Endothelial cell of umbilical vein (primary cell): ENCODE measurements around the gene ZC3HAV1. TPM values are rescaled to one million over a fixed set of nuclear protein-coding genes. Genes with fewer than 3 reads are reported as not detected.

Source experiments
- BruUV-seq: library from RNA; stranded (reverse); fragments of 400-500 nt; replicated peaks from 2 replicates; lab custom pipeline; 2021; lab: Mats Ljungman, UMichigan
- CTCF ChIA-PET: fragments of 300-600, 350-600 bp; sonication (Branson Sonifier 250); formaldehyde crosslinking; loops from one replicate; lab custom pipeline; 2021; ENCODE audit warnings: antibody characterized with exemption, inconsistent platforms; lab: Charles Lee
- POLR2A ChIA-PET: fragments of 300-600, 350-600 bp; sonication (Branson Sonifier 250); formaldehyde crosslinking; loops from one replicate; lab custom pipeline; 2021; ENCODE audit warnings: antibody characterized with exemption, inconsistent platforms; lab: Charles Lee
- DNase-seq: peaks from one replicate; pipeline ENCODE4 v3.0.0-alpha.2; 2011; ENCODE audit warnings: low read depth, low spot score
- FAIRE-seq: peaks from 2 replicates; lab custom pipeline; 2011; peaks lifted over from hg19 to GRCh38; lab: Jason Lieb, UNC
- H2AFZ ChIP-seq: 2 replicates; pipeline ENCODE4 v1.6.0; 2012; ENCODE audit warnings: low read depth, low read length, control low read depth, inconsistent platforms
- H3K27ac ChIP-seq: 2 replicates; pipeline ENCODE4 v1.5.1; 2011; ENCODE audit warnings: low read depth, mild to moderate bottlenecking, control low read depth, low read length, moderate library complexity; ENCODE audit not compliant: insufficient read depth
- H3K27me3 ChIP-seq, 2 experiments: 2 replicates each; pipeline versions ENCODE4 v1.6.0 to v1.6.1; 2011; ENCODE audit warnings: low read length in 2 of 2, mixed read lengths in 1 of 2; ENCODE audit not compliant: control insufficient read depth in 2 of 2, insufficient read depth in 2 of 2
- H3K36me3 ChIP-seq, 2 experiments: 2 replicates in 1 of 2; 3 replicates in 1 of 2; pipeline ENCODE4 v1.5.1; 2011; ENCODE audit warnings: low read length in 2 of 2, mild to moderate bottlenecking in 1 of 2, moderate library complexity in 1 of 2; ENCODE audit not compliant: control insufficient read depth in 2 of 2, insufficient read depth in 2 of 2; ENCODE audit errors: extremely low read depth in 1 of 2
- H3K4me1 ChIP-seq: 3 replicates; pipeline ENCODE4 v1.5.1; 2011; ENCODE audit warnings: mild to moderate bottlenecking, low read length; ENCODE audit not compliant: control insufficient read depth, insufficient read depth; ENCODE audit errors: extremely low read depth
- H3K4me2 ChIP-seq: 2 replicates; pipeline ENCODE4 v1.6.1; 2011; ENCODE audit warnings: low read length, control low read depth, mixed read lengths; ENCODE audit not compliant: insufficient read depth
- H3K4me3 ChIP-seq, 3 experiments: fragments of 200-600 bp in 1 of 3; sonication (generic), shearing (Covaris generic) in 1 of 3; replicated peaks in 1 of 3; 2 replicates each; pipeline ENCODE4 v1.5.1; 2011 to 2016; ENCODE audit warnings: control low read depth in 3 of 3, low read length in 3 of 3, mild to moderate bottlenecking in 2 of 3, inconsistent platforms in 1 of 3, low read depth in 1 of 3, moderate library complexity in 1 of 3; ENCODE audit not compliant: insufficient read depth in 1 of 3
- H3K79me2 ChIP-seq: 2 replicates; pipeline ENCODE4 v1.6.0; 2012; ENCODE audit warnings: low read length, inconsistent platforms; ENCODE audit not compliant: control insufficient read depth, insufficient read depth
- H3K9ac ChIP-seq: replicated peaks from 2 replicates; pipeline ENCODE3; 2011; ENCODE audit warnings: low read length, control low read depth; ENCODE audit not compliant: insufficient read depth; ENCODE audit errors: extremely low read depth
- H3K9me1 ChIP-seq: replicated peaks from 3 replicates; pipeline ENCODE4 v1.6.0; 2011; ENCODE audit warnings: mild to moderate bottlenecking, low read length; ENCODE audit not compliant: control insufficient read depth, insufficient read depth; ENCODE audit errors: extremely low read depth
- H3K9me3 ChIP-seq: replicated peaks from 2 replicates; pipeline ENCODE4 v1.5.1; 2012; ENCODE audit warnings: low read length, inconsistent platforms; ENCODE audit not compliant: control insufficient read depth, insufficient read depth
- H4K20me1 ChIP-seq: replicated peaks from 2 replicates; pipeline ENCODE3; 2011; ENCODE audit warnings: mild to moderate bottlenecking, low read length; ENCODE audit not compliant: control insufficient read depth, insufficient read depth; ENCODE audit errors: extremely low read depth
- CTCF ChIP-seq, 2 donors: IDR thresholded peaks; 1 replicate in 1 of 2; 2 replicates in 1 of 2; pipeline ENCODE4 v1.5.1; 2011; ENCODE audit warnings: low read length in 2 of 2, mild to moderate bottlenecking in 2 of 2, moderate library complexity in 2 of 2, control low read depth in 1 of 2, inconsistent platforms in 1 of 2, low read depth in 1 of 2; ENCODE audit not compliant: insufficient read depth in 1 of 2; ENCODE audit errors: extremely low read depth in 1 of 2
- EZH2 ChIP-seq: IDR thresholded peaks from 2 replicates; pipeline ENCODE4 v1.6.1; 2012; ENCODE audit warnings: borderline replicate concordance, low read depth, mild to moderate bottlenecking, moderate library complexity, low read length, inconsistent platforms; ENCODE audit not compliant: severe bottlenecking
- FOS ChIP-seq: IDR thresholded peaks from 2 replicates; pipeline ENCODE4 v1.6.1; 2011; ENCODE audit warnings: mild to moderate bottlenecking, low read length, moderate library complexity, borderline replicate concordance; ENCODE audit not compliant: insufficient read depth
- GATA2 ChIP-seq: IDR thresholded peaks from 2 replicates; pipeline ENCODE4 v1.7.0; 2011; ENCODE audit warnings: low read depth, mild to moderate bottlenecking, moderate library complexity, mixed read lengths, low read length; ENCODE audit not compliant: insufficient read length, insufficient read depth
- JUN ChIP-seq: IDR thresholded peaks from 2 replicates; pipeline ENCODE4 v1.6.1; 2011; ENCODE audit warnings: borderline replicate concordance, low read depth; ENCODE audit not compliant: insufficient read length, insufficient read depth
- MAX ChIP-seq: IDR thresholded peaks from 2 replicates; pipeline ENCODE4 v1.6.1; 2011; ENCODE audit not compliant: insufficient read depth, insufficient read length
- MYC ChIP-seq: IDR thresholded peaks from one replicate; pipeline ENCODE4 v1.6.1; 2011; ENCODE audit warnings: mild to moderate bottlenecking, low read depth, low read length
- POLR2A ChIP-seq: IDR thresholded peaks from 2 replicates; pipeline ENCODE4 v1.6.1; 2012; ENCODE audit warnings: low read depth, mild to moderate bottlenecking, control low read depth, low read length
- POLR2AphosphoS5 ChIP-seq: IDR thresholded peaks from 2 replicates; pipeline ENCODE4 v1.6.1; 2012; ENCODE audit warnings: low read depth, mild to moderate bottlenecking, control low read depth, low read length, moderate library complexity; ENCODE audit not compliant: insufficient read depth
- dilution Hi-C: fragments of 300-500 bp; cut with MboI; formaldehyde crosslinking; loops from one replicate; pipeline ENCODE4 v1.15.0; 2019; ENCODE audit warnings: low sequenced_read_pairs; ENCODE audit not compliant: extremely low pct_ligation_motif_present
- intact Hi-C: fragments of 100-400 bp; cut with micrococcal nuclease; formaldehyde crosslinking; loops from one replicate; pipeline ENCODE4 v1.10.0; 2022
- polyA plus RNA-seq, 4 experiments: library from polyadenylated mRNA; depleted of rRNA in 3 of 4; stranded (reverse) in 3 of 4; unstranded in 1 of 4; fragments of >200 nt; gene quantifications; 2 replicates each; pipeline versions ENCODE4 v1.2.1 to v1.2.3, GENCODE V29; 2011 to 2012; ENCODE audit warnings: missing spikeins in 1 of 4
- total RNA-seq: library from RNA; stranded (reverse); gene quantifications from 2 replicates; pipeline ENCODE4 v1.2.3, GENCODE V29; 2021

Gene ZC3HAV1
- total and polyA plus RNA-seq, 2 donors (not counting 3 experiments of a cell fraction or from before 2014, with no cell fraction given): 17.1 to 37.7 TPM

DNA sequence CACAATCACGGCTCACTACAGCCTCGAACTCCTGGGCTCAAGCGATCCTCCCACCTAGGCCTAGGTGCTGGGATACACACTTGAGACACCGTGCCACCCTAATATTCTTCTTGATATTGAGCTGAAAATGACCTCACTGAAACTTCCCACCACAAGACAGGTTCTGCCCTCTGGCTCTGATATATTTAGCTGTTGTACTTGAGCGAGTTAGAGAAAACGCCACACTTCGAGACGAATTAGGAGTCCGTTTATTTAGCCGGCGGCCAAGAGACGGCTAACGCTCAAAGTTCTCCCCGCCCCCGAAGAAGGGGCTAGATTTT is 17.9 kb downstream of the ZC3HAV1 start:
- POLR2A ChIA-PET: no interaction called here
- Histone ChIP-seq H4K20me1 (no peaks in the 10 kb centered on the region), H3K4me1 (peaks cover 22% of the 10 kb centered on the region), H3K9me3 (no peaks in the 10 kb centered on the region), H2AFZ (no peak overlapping the region), H3K36me3 (peaks cover 10 to 12% of the 10 kb centered on the region in 2 experiments), H3K9ac (no peak overlapping the region), H3K9me1 (no peaks in the 10 kb centered on the region), H3K4me3 (no peak overlapping the region), H3K27me3 (no peaks in the 10 kb centered on the region), H3K79me2 (peaks cover 32% of the 10 kb centered on the region), H3K4me2 (no peak overlapping the region), H3K27ac (peak overlapping the region; percentile 20)
- BruUV-seq: no TSS peak
- dilution Hi-C loops (no loop called here), intact Hi-C loops (no loop called here)
- CTCF ChIA-PET: interaction anchor here (0.6 to 1.4 kb wide), 2 partner anchors 57 to 205 kb away, joined by 3 read pairs; no protein-coding TSS in a partner anchor
- no peak for DNase-seq
- FAIRE-seq: no peak
- TF ChIP-seq POLR2A (no peak), CTCF (IDR thresholded peaks at IDR 0.05; ENCODE audit: extremely low read depth in 1 of 2, insufficient read depth in 1 of 2, low read depth in 1 of 2, low read length in 2 of 2) (no peak), MAX (no peak), FOS (no peak), POLR2AphosphoS5 (no peak), JUN (no peak), EZH2 (no peak), MYC (no peak), GATA2 (no peak)
